Thoracic aorta (tissue), 2 donors: ENCODE data around the gene FAM76A. TPM values are rescaled to one million over a fixed set of nuclear protein-coding genes. Genes with fewer than 3 reads are reported as not detected.

ENCODE experiments used
- ATAC-seq: fragments of 150-250 bp; one replicate; pipeline ENCODE4 v1.8.0; 2017; ENCODE audit warnings: low read depth; ENCODE audit not compliant: insufficient number of reproducible peaks, low FRiP score
- DNase-seq: peaks from one replicate; pipeline ENCODE4 v3.0.0-alpha.2; 2020; ENCODE audit warnings: low spot score
- H3K27ac ChIP-seq, 2 donors: fragments of 200-600 bp; sonication (generic); 1 replicate in 1 of 2; 2 replicates in 1 of 2; pipeline ENCODE4 v1.5.1; 2016; ENCODE audit warnings: mild to moderate bottlenecking in 2 of 2, moderate library complexity in 2 of 2
- H3K27me3 ChIP-seq: fragments of 200-600 bp; sonication (generic); replicated peaks from 2 replicates; pipeline ENCODE4 v1.6.0; 2016; ENCODE audit warnings: mild to moderate bottlenecking; ENCODE audit not compliant: insufficient read depth
- H3K36me3 ChIP-seq: fragments of 200-600 bp; sonication (generic); one replicate; pipeline ENCODE4 v1.5.1; 2016
- H3K4me1 ChIP-seq, 2 donors: fragments of 200-600 bp; sonication (generic); 1 replicate in 1 of 2; 2 replicates in 1 of 2; pipeline versions ENCODE4 v1.5.1 to v1.6.0; 2016; ENCODE audit warnings: low read depth in 2 of 2, mild to moderate bottlenecking in 1 of 2; ENCODE audit not compliant: control insufficient read depth in 1 of 2
- H3K4me3 ChIP-seq: fragments of 200-600 bp; sonication (generic); 2 replicates; pipeline ENCODE4 v1.5.1; 2016; ENCODE audit warnings: mild to moderate bottlenecking
- H3K9me3 ChIP-seq: fragments of 200-600 bp; sonication (generic); 2 replicates; pipeline ENCODE4 v1.5.1; 2016
- CTCF ChIP-seq: fragments of 200-600 bp; sonication (generic); IDR thresholded peaks from one replicate; pipeline ENCODE4 v1.5.1; 2019; ENCODE audit warnings: antibody characterized with exemption
- total RNA-seq, 2 donors: library from RNA; depleted of rRNA; stranded (reverse); fragments of >200 nt; gene quantifications; one replicate each; pipeline versions ENCODE4 v1.1.0 to v1.2.3, GENCODE V29; 2016

FAM76A gene
- total RNA-seq, 2 donors from 2014 or later, result 18.0 to 19.0 TPM

- H3K27ac ChIP-seq, result no peak overlapping the region
These were observed 84.1 kb downstream of the FAM76A start for GRCh38 chr1:27809883-27810282.

GRCh38 chr1:27811741-27812500, 86.2 kb downstream of the FAM76A start:
- Histone ChIP-seq H3K9me3 (no peaks in the 10 kb centered on the region), H3K4me3 (no peak overlapping the region), H3K36me3 (peaks cover 37% of the 10 kb centered on the region), H3K27me3 (no peaks in the 10 kb centered on the region), H3K4me1 (peaks cover 0 to 4% of the 10 kb centered on the region in 2 donors), H3K27ac (no peak overlapping the region)
- TF ChIP-seq CTCF, result no peak
- DNase-seq (no peak), ATAC-seq (no peak)

More at GRCh38 chr1:27809883-27810282, 84.1 kb downstream of the FAM76A start:
- DNase-seq (no peak), ATAC-seq (no peak)
- Histone ChIP-seq H3K27me3 (no peaks in the 10 kb centered on the region), H3K9me3 (no peaks in the 10 kb centered on the region), H3K36me3 (peaks cover 36% of the 10 kb centered on the region), H3K4me1 (no peaks in the 10 kb centered on the region), H3K4me3 (no peak overlapping the region)
- TF ChIP-seq CTCF, result no peak

Other genes starting within 250 kb of the FAM76A start
- gene WASF2, start 235.8 kb upstream of the FAM76A start, total RNA-seq, result 10 to 100 TPM; 60.1 to 83.7 TPM
- 10 to 100 TPM; 38.3 to 55.4 TPM for gene AHDC1, start 121.8 kb upstream of the FAM76A start, total RNA-seq
- 10 to 100 TPM; 17.0 to 21.5 TPM for gene FGR, start 90.8 kb upstream of the FAM76A start, total RNA-seq
- 100 to 1,000 TPM in 1 of 2 donors, 10 to 100 TPM in 1; 96.9 to 188 TPM for gene IFI6, start 53.8 kb upstream of the FAM76A start, total RNA-seq
- 10 to 100 TPM; 91.5 to 95.9 TPM for gene STX12, start 47.3 kb downstream of the FAM76A start, total RNA-seq
- gene PPP1R8, start 104.8 kb downstream of the FAM76A start, total RNA-seq, result 10 to 100 TPM; 37.2 to 40.8 TPM
- 100 to 1,000 TPM in 1 of 2 donors, 10 to 100 TPM in 1; 46.2 to 119 TPM for gene THEMIS2, start 146.6 kb downstream of the FAM76A start, total RNA-seq
- gene RPA2, start 188.6 kb downstream of the FAM76A start, total RNA-seq, result 10 to 100 TPM; 11.0 to 22.2 TPM
- gene SMPDL3B, start 209.0 kb downstream of the FAM76A start, total RNA-seq, result not detected
- gene XKR8, start 234.0 kb downstream of the FAM76A start, total RNA-seq, result 10 to 100 TPM in 1 of 2 donors, 1 to 10 TPM in 1; 6.8 to 11.8 TPM